K562 (cell line): ENCODE measurements around the gene TRMT1. TPM values are rescaled to one million over a fixed set of nuclear protein-coding genes. Genes with fewer than 3 reads are reported as not detected.
A peak's percentile ranks its signal among the peaks of the same experiment; 100 is the strongest.

Experiments used
- ATAC-seq: fragments of 200-7000 bp; cut with Tn5 transposase; 3 replicates; pipeline ENCODE4 v1.9.1; 2020; ENCODE audit warnings: moderate library complexity
- BruUV-seq: library from RNA; stranded (reverse); fragments of 400-500 nt; replicated peaks from 2 replicates; lab custom pipeline; 2021; lab: Mats Ljungman, UMichigan
- CTCF ChIA-PET: fragments of 300-600 bp; formaldehyde crosslinking; extraction: SDS; loops from one replicate; lab custom pipeline; 2021; ENCODE audit warnings: low intra/inter-chr PET ratio; lab: Yijun Ruan, JAX
- POLR2A ChIA-PET: fragments of 300-600, 350-650 bp; sonication (Branson Sonifier 250); formaldehyde crosslinking; extraction: SDS; loops from one replicate; lab custom pipeline; 2021; ENCODE audit warnings: antibody characterized with exemption, inconsistent platforms; lab: Yijun Ruan, JAX
- DNase-seq, 4 experiments: peaks; one replicate each; pipeline versions ENCODE4 v3.0.0 to v3.0.0-alpha.2; 2011 to 2018; ENCODE audit warnings: low spot score in 3 of 4, mixed read lengths in 3 of 4; ENCODE audit errors: extremely low read depth in 1 of 4
- FAIRE-seq: peaks from 2 replicates; lab custom pipeline; 2011; peaks lifted over from hg19 to GRCh38; lab: Jason Lieb, UNC
- H2AFZ ChIP-seq: 2 replicates; pipeline ENCODE4 v1.6.0; 2011; ENCODE audit warnings: low read depth, low read length, control low read depth, inconsistent platforms
- H3K27ac ChIP-seq: fragments of 200-600 bp; 3 replicates; pipeline ENCODE4 v1.8.0; 2011; ENCODE audit warnings: low read depth, mild to moderate bottlenecking, control low read depth, inconsistent platforms, low read length, moderate library complexity, mixed read lengths; ENCODE audit errors: extremely low read depth
- H3K27me3 ChIP-seq, 2 experiments: fragments of 300-600 bp in 1 of 2; 2 replicates in 1 of 2; 3 replicates in 1 of 2; pipeline versions ENCODE4 v1.6.0 to v1.8.0; 2011; ENCODE audit warnings: inconsistent platforms in 2 of 2, low read length in 2 of 2, mild to moderate bottlenecking in 1 of 2, mixed read lengths in 1 of 2, moderate library complexity in 1 of 2; ENCODE audit not compliant: control insufficient read depth in 2 of 2, insufficient read depth in 2 of 2
- H3K36me3 ChIP-seq: fragments of 300-600 bp; 3 replicates; pipeline ENCODE4 v1.8.0; 2011; ENCODE audit warnings: mild to moderate bottlenecking, low read length, inconsistent platforms; ENCODE audit not compliant: control insufficient read depth, insufficient read depth
- H3K4me1 ChIP-seq, 2 experiments: fragments of 200-600 bp in 1 of 2; replicated peaks in 1 of 2; 2 replicates in 1 of 2; 3 replicates in 1 of 2; pipeline versions ENCODE4 v1.5.1 to v1.8.0; 2011; ENCODE audit warnings: inconsistent platforms in 2 of 2, low read length in 2 of 2, mild to moderate bottlenecking in 1 of 2, mixed read lengths in 1 of 2, moderate library complexity in 1 of 2; ENCODE audit not compliant: control insufficient read depth in 2 of 2, insufficient read depth in 2 of 2
- H3K4me2 ChIP-seq: 2 replicates; pipeline ENCODE4 v1.6.1; 2011; ENCODE audit warnings: low read length, control low read depth, inconsistent platforms, mixed read lengths; ENCODE audit not compliant: insufficient read depth
- H3K4me3 ChIP-seq: fragments of 200-600 bp; sonication (generic), shearing (Covaris generic); 2 replicates; pipeline ENCODE4 v1.5.1; 2016; ENCODE audit warnings: control low read depth, inconsistent platforms
- H3K79me2 ChIP-seq: fragments of 200-600 bp; 3 replicates; pipeline ENCODE4 v1.8.0; 2011; ENCODE audit warnings: low read length, inconsistent platforms; ENCODE audit not compliant: control insufficient read depth, insufficient read depth
- H3K9ac ChIP-seq, 2 experiments: 2 replicates each; pipeline versions ENCODE4 v1.6.0 to v1.6.1; 2011; ENCODE audit warnings: low read depth in 2 of 2, low read length in 2 of 2, control low read depth in 1 of 2, inconsistent platforms in 1 of 2, mild to moderate bottlenecking in 1 of 2, mixed read lengths in 1 of 2; ENCODE audit not compliant: insufficient read depth in 1 of 2
- H3K9me1 ChIP-seq: one replicate; pipeline ENCODE4 v1.6.0; 2011; ENCODE audit warnings: inconsistent platforms, mild to moderate bottlenecking, low read length, moderate library complexity; ENCODE audit not compliant: control insufficient read depth, insufficient read depth
- H3K9me3 ChIP-seq: replicated peaks from 2 replicates; pipeline ENCODE4 v1.5.1; 2011; ENCODE audit warnings: low read depth, low read length, inconsistent platforms; ENCODE audit not compliant: control insufficient read depth, insufficient read depth
- H4K20me1 ChIP-seq: replicated peaks from 2 replicates; pipeline ENCODE4 v1.6.1; 2011; ENCODE audit warnings: low read length, inconsistent platforms, mixed read lengths; ENCODE audit not compliant: control insufficient read depth, insufficient read depth
- ARNT ChIP-seq, 2 experiments: fragments of 450-650 bp; IDR thresholded peaks; 2 replicates each; pipeline ENCODE4 v1.6.1; 2016; ENCODE audit warnings: mild to moderate bottlenecking in 1 of 2
- CHD2 ChIP-seq: IDR thresholded peaks from 2 replicates; pipeline ENCODE4 v1.6.1; 2011; ENCODE audit warnings: low read depth, low read length
- EGR1 ChIP-seq: fragments of 450-650 bp; conservative IDR thresholded peaks from 2 replicates; pipeline ENCODE4 v1.6.1; 2017; ENCODE audit warnings: mild to moderate bottlenecking
- ESRRB ChIP-seq: fragments of 250-450 bp; sonication (Bioruptor Pico); IDR thresholded peaks from 2 replicates; pipeline ENCODE4 v1.5.0; 2020; ENCODE audit warnings: mild to moderate bottlenecking, moderate library complexity, borderline replicate concordance
- HNRNPLL ChIP-seq: fragments of 200-400 bp; formaldehyde crosslinking; IDR thresholded peaks from 2 replicates; pipeline ENCODE4 v1.6.1; 2017; ENCODE audit warnings: low read length, low read depth, mild to moderate bottlenecking; ENCODE audit not compliant: poor library complexity, severe bottlenecking
- IRF2 ChIP-seq: sonication (generic); formaldehyde crosslinking; IDR thresholded peaks from 2 replicates; pipeline ENCODE4 v1.8.1; 2022; ENCODE audit warnings: mild to moderate bottlenecking, missing genetic modification reagents
- PTRF ChIP-seq: fragments of 450-650 bp; IDR thresholded peaks from 2 replicates; pipeline ENCODE4 v1.6.1; 2016; ENCODE audit warnings: mild to moderate bottlenecking, missing genetic modification characterization, missing compliant biosample characterization
- RBM39 ChIP-seq: fragments of 200-400 bp; formaldehyde crosslinking; optimal IDR thresholded peaks from 2 replicates; pipeline ENCODE3; 2018; ENCODE audit warnings: low read depth, low read length
- SMARCA5 ChIP-seq: fragments of 450-650 bp; IDR thresholded peaks from 2 replicates; pipeline ENCODE4 v1.6.1; 2016
- TCF7 ChIP-seq: sonication (generic); IDR thresholded peaks from 2 replicates; pipeline ENCODE4 v1.6.1; 2016; ENCODE audit warnings: antibody characterized with exemption, borderline replicate concordance
- ZBTB7A ChIP-seq: IDR thresholded peaks from 2 replicates; pipeline ENCODE4 v1.6.1; 2011; ENCODE audit warnings: low read depth, mild to moderate bottlenecking, low read length, moderate library complexity, borderline replicate concordance; ENCODE audit not compliant: control insufficient read depth
- ZNF445 ChIP-seq: fragments of 250-450 bp; sonication (Bioruptor Pico); IDR thresholded peaks from 2 replicates; pipeline ENCODE4 v1.4.0; 2020; ENCODE audit warnings: low read depth, mild to moderate bottlenecking, moderate library complexity
- ZNF696 ChIP-seq: fragments of 250-450 bp; sonication (Bioruptor Pico); conservative IDR thresholded peaks from 2 replicates; pipeline ENCODE4 v1.4.0; 2020; ENCODE audit warnings: mild to moderate bottlenecking, moderate library complexity
- ZNF717 ChIP-seq: fragments of 250-450 bp; sonication (Bioruptor Pico); IDR thresholded peaks from 2 replicates; pipeline ENCODE4 v1.5.0; 2021
- WGBS: fragments of 100-300 bp; shearing (Covaris generic); methylation state at CpG from one replicate; pipeline ENCODE4 v1.1.6; 2016; ENCODE audit warnings: low coverage, mixed read lengths; ENCODE audit not compliant: insufficient coverage; ENCODE audit errors: missing lambda C conversion rate; 5-methylcytosine and 5-hydroxymethylcytosine counted together
- in situ Hi-C: fragments of 300-500 bp; cut with MboI; formaldehyde crosslinking; loops from 4 replicates; pipeline ENCODE4 v1.15.0; 2018; ENCODE audit warnings: inconsistent platforms, mixed read lengths
- intact Hi-C: fragments of 100-400 bp; cut with micrococcal nuclease; formaldehyde crosslinking; loops from 2 replicates; pipeline ENCODE4 v1.14.2; 2022
- polyA plus RNA-seq, 8 experiments: library from polyadenylated mRNA; depleted of rRNA in 4 of 8; stranded (reverse) in 5 of 8; unstranded in 3 of 8; fragments of >200 nt; fragmentation: Nextera tagmentation in 2 of 8; fragmentation: Illumina TruSeq in 1 of 8; extraction: Ambion mirVana in 2 of 8; extraction: Trizol in 1 of 8; gene quantifications; 2 replicates each; pipeline versions ENCODE4 v1.2.1 to v1.2.3, GENCODE V29; 2011 to 2014; ENCODE audit warnings: inconsistent platforms in 1 of 8, missing spikeins in 1 of 8
- total RNA-seq, 7 experiments: library from RNA; depleted of rRNA in 6 of 7; stranded (reverse); fragments of >200 nt in 6 of 7; fragmentation: Illumina TruSeq in 2 of 7; extraction: Trizol in 2 of 7; gene quantifications; 2 replicates each; pipeline versions ENCODE4 v1.2.1 to v1.2.3, GENCODE V29; 2011 to 2021; ENCODE audit warnings: low replicate concordance in 1 of 7
- TF ChIP-seq, protein P1 (sequence below): fragments of 250-450 bp; sonication (Bioruptor Pico); IDR thresholded peaks from 2 replicates; pipeline ENCODE4 v1.5.0; 2021
- TF ChIP-seq, protein P2 (sequence below): fragments of 450-650 bp; IDR thresholded peaks from one replicate; pipeline ENCODE4 v1.6.1; 2018; ENCODE audit warnings: mild to moderate bottlenecking, moderate library complexity; ENCODE audit not compliant: partially characterized antibody
- TF ChIP-seq, protein P3 (sequence below): fragments of 450-650 bp; formaldehyde crosslinking; IDR thresholded peaks from 2 replicates; pipeline ENCODE4 v1.4.0; 2022; ENCODE audit warnings: missing genetic modification characterization
- TF ChIP-seq, protein P4 (sequence below): fragments of 250-450 bp; sonication (Bioruptor Pico); IDR thresholded peaks from 2 replicates; pipeline ENCODE4 v1.5.0; 2020; ENCODE audit warnings: mild to moderate bottlenecking

The TRMT1 gene
- total and polyA plus RNA-seq, 9 of the 15 experiments (the other 6 are each of a cell fraction or from before 2014, with no cell fraction given), result 5.8 to 158 (median 54.3) TPM

DNA sequence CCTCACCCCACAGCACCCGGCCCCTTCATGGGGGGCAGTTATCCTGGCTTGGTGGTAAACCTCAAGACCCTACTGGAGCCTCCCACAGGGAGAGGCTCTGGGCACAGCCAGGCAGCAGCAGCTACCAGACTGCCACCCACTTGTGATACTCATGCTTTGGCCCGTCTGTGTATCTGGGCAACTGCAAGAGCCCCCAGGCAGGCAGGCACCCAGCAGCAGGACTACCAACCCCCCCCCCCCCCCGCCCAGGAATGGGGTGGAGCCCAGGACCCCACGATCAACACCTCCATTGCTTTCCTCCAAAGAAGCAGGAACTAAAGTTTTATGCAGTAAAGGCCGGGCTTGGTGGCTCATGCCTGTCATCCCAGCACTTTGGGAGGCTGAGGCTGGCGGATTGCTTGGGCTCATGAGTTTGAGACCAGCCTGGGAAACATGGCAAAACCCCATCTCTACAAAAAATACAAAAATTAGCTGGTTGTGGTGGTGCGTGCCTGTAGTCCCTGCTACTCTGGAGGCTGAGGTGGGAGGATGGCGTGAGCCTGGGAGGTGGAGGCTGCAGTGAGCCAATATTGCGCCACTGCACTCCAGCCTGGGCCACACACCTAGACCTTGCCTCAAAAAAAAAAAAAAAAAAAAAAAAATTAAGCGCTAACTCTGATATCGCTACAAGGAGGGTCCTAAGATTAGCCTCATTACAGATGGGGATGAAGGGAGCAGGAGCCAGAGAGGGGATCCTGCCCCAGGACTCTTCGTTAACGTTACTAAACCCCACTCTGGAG lies 12.8 kb downstream of the TRMT1 start:
- 47% methylated on average over 9 of the region's 13 CpGs for WGBS
- H2AFZ ChIP-seq, result peak overlapping the region; percentile 85
- CTCF ChIA-PET, result interaction anchor here (0.5 to 1.3 kb wide), 3 partner anchors 12 to 139 kb away, joined by 3 to 4 read pairs (median 3); partner anchors contain the start of gene TRMT1
- intact Hi-C loops, result loop anchor here (2.0 to 10.0 kb wide), 3 partner anchors 13 to 131 kb away; partner anchors contain the start of genes IER2, STX10 and TRMT1
- H3K36me3 ChIP-seq, result peaks cover 54% of the 10 kb centered on the region
- H3K9me1 ChIP-seq, result no peaks in the 10 kb centered on the region
- H4K20me1 ChIP-seq, result no peaks in the 10 kb centered on the region
- H3K27me3 ChIP-seq, result no peaks in the 10 kb centered on the region
- H3K4me1 ChIP-seq, result peaks cover 16 to 51% of the 10 kb centered on the region in 2 experiments
- FAIRE-seq, result no peak
- H3K27ac ChIP-seq, result peak overlapping the region; percentile 98
- in situ Hi-C loops, result no loop called here
- H3K79me2 ChIP-seq, result peaks cover 50% of the 10 kb centered on the region
- DNase-seq, result peak in 3 of 4 experiments; percentile 30 to 42 (median 34)
- H3K4me2 ChIP-seq, result peak overlapping the region; percentile 77
- no peak for ATAC-seq
- H3K4me3 ChIP-seq, result peak overlapping the region; percentile 98; the same call in 1 of the 2 replicates
- peak overlapping the region; percentile 92 to 99 for H3K9ac ChIP-seq
- H3K9me3 ChIP-seq, result no peaks in the 10 kb centered on the region
- BruUV-seq, result no TSS peak
- POLR2A ChIA-PET, result interaction anchor here (0.6 to 1.6 kb wide), 4 partner anchors 11 to 50 kb away, joined by 3 to 4 read pairs (median 3); no protein-coding TSS in a partner anchor
- TF ChIP-seq ESRRB (CRISPR knock-in tag) (no peak), ZNF696 (CRISPR knock-in tag) (no peak), CHD2 (no peak), TCF7 (no peak), ARNT (IDR thresholded peaks at IDR 0.05) (0 out of 4 replicates have a peak, but pooled peaks of 1 of the 2 experiments have one; percentile 51), ZNF717 (CRISPR knock-in tag) (no peak), HNRNPLL (no peak), ZBTB7A (no peak), PTRF (tag) (no peak), SMARCA5 (0 out of 2 replicates have a peak, but pooled peaks have one; percentile 44), EGR1 (no peak), RBM39 (no peak), IRF2 (CRISPR knock-in tag) (no peak), ZNF445 (CRISPR knock-in tag) (no peak)
- TF ChIP-seq, protein P1, sequence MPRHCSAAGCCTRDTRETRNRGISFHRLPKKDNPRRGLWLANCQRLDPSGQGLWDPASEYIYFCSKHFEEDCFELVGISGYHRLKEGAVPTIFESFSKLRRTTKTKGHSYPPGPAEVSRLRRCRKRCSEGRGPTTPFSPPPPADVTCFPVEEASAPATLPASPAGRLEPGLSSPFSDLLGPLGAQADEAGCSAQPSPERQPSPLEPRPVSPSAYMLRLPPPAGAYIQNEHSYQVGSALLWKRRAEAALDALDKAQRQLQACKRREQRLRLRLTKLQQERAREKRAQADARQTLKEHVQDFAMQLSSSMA (CRISPR knock-in tag), result 0 out of 2 replicates have a peak, but pooled peaks have one; percentile 2
- TF ChIP-seq, protein P2, sequence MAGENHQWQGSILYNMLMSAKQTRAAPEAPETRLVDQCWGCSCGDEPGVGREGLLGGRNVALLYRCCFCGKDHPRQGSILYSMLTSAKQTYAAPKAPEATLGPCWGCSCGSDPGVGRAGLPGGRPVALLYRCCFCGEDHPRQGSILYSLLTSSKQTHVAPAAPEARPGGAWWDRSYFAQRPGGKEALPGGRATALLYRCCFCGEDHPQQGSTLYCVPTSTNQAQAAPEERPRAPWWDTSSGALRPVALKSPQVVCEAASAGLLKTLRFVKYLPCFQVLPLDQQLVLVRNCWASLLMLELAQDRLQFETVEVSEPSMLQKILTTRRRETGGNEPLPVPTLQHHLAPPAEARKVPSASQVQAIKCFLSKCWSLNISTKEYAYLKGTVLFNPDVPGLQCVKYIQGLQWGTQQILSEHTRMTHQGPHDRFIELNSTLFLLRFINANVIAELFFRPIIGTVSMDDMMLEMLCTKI, result no peak
- TF ChIP-seq, protein P3, sequence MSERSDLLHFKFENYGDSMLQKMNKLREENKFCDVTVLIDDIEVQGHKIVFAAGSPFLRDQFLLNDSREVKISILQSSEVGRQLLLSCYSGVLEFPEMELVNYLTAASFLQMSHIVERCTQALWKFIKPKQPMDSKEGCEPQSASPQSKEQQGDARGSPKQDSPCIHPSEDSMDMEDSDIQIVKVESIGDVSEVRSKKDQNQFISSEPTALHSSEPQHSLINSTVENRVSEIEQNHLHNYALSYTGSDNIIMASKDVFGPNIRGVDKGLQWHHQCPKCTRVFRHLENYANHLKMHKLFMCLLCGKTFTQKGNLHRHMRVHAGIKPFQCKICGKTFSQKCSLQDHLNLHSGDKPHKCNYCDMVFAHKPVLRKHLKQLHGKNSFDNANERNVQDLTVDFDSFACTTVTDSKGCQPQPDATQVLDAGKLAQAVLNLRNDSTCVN (CRISPR knock-in tag), result no peak
- TF ChIP-seq, protein P4, sequence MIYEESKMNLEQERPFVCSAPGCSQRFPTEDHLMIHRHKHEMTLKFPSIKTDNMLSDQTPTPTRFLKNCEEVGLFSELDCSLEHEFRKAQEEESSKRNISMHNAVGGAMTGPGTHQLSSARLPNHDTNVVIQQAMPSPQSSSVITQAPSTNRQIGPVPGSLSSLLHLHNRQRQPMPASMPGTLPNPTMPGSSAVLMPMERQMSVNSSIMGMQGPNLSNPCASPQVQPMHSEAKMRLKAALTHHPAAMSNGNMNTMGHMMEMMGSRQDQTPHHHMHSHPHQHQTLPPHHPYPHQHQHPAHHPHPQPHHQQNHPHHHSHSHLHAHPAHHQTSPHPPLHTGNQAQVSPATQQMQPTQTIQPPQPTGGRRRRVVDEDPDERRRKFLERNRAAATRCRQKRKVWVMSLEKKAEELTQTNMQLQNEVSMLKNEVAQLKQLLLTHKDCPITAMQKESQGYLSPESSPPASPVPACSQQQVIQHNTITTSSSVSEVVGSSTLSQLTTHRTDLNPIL (CRISPR knock-in tag), result no peak
